ENCODE measurements around the gene SNRNP25. TPM values are rescaled to one million over a fixed set of nuclear protein-coding genes. Genes with fewer than 3 reads are reported as not detected.

SNRNP25 gene
- total and polyA plus RNA-seq, 9 of the 15 experiments (the other 6 are each of a cell fraction or from before 2014, with no cell fraction given): 59.0 to 176 (median 108) TPM

GRCh38 chr16:75580-76501, 22.2 kb downstream of the SNRNP25 start (continued):
- TF ChIP-seq ZBTB9 (CRISPR knock-in tag; IDR thresholded peaks at IDR 0.05) (peak; percentile 62; the same call in 1 of the 2 replicates), CBX3 (IDR thresholded peaks at IDR 0.05; ENCODE audit: borderline replicate concordance in 1 of 2, low read length in 2 of 2) (no peak), ELF2 (CRISPR knock-in tag; IDR thresholded peaks at IDR 0.05) (peak; percentile 93), CTCFL (IDR thresholded peaks at IDR 0.05; ENCODE audit: borderline replicate concordance, insufficient read depth, low read depth, low read length, poor library complexity, severe bottlenecking) (no peak), POLR2G (IDR thresholded peaks at IDR 0.05; ENCODE audit: low read depth, low read length) (no peak), TAL1 (IDR thresholded peaks at IDR 0.05) (no peak; the same call in 1 of the 2 replicates), E4F1 (CRISPR knock-in tag; IDR thresholded peaks at IDR 0.05; ENCODE audit: borderline replicate concordance) (no peak), DPF2 (IDR thresholded peaks at IDR 0.05) (peak; percentile 20; the same call in 1 of the 2 replicates), ETV1 (tag; conservative IDR thresholded peaks at IDR 0.05; ENCODE audit: low read depth) (0 out of 2 replicates have a peak, but pooled peaks have one; percentile 57), NFXL1 (CRISPR knock-in tag; IDR thresholded peaks at IDR 0.05) (no peak), NR4A1 (CRISPR knock-in tag; IDR thresholded peaks at IDR 0.05) (0 out of 2 replicates have a peak, but pooled peaks have one; percentile 74), NR4A1 (tag; IDR thresholded peaks at IDR 0.05) (no peak), TRIM24 (IDR thresholded peaks at IDR 0.05) (peak in 1 of 2 experiments; percentile 50; a peak in 1 of 4 replicates), ZNF740 (CRISPR knock-in tag; IDR thresholded peaks at IDR 0.05) (peak; percentile 98), ZNF740 (tag; IDR thresholded peaks at IDR 0.05) (peak in 1 of 2 experiments; percentile 94; a peak in 2 of 4 replicates), VEZF1 (CRISPR knock-in tag; IDR thresholded peaks at IDR 0.05) (peak; percentile 97), TCF15 (CRISPR knock-in tag; IDR thresholded peaks at IDR 0.05) (no peak)
